Measurements from ENCODE around the gene ZNHIT2.

Gene ZNHIT2

GRCh38 chr11:65100674-65101350 is 16.7 kb downstream of the ZNHIT2 start:
- DNase-seq: no peak

- no peak for DNase-seq
These were observed 20.6 kb downstream of the ZNHIT2 start for GRCh38 chr11:65096926-65097325.

DNA sequence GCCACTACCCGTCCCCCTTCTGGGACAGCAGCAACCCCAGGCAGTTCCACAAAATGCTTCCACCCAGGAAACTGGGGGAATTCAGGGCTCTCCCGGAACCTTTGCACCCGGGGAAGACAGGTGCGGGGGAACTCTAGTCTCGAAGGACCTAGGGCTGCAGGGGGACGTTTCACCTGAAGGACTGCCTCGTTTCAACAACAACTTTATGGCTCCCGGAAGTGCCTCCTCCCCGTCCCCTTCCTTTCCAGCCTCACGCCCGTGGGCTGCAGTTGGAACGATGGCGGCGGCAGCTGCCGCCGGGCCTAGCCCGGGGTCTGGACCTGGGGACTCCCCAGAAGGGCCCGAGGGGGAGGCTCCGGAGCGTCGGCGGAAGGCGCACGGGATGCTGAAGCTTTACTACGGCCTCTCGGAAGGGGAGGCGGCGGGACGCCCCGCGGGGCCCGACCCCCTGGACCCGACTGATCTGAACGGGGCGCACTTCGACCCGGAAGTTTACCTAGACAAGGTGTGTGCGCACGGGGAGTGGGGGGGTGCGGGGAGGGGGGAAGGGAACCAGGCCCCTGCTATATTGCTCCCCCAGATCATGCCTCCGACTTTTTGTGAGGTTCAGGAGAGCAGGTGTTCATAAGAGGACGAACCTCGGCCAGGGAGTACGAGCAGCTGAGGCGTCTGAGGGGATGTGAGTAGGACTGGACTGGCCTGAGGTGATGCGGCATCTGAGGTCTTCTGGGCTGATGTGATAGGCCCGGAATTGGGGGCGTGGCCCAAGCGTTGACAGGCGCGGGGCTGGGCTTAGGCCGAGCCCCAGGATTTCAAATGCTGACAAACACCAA is 21.3 kb downstream of the ZNHIT2 start, which contains the start of gene VPS51:
Gene VPS51, plus strand, starts transcription at position 241 of the 833 bp plus-strand sequence. Its CDS starts 37 bp downstream, at position 278.
- peak; percentile 69 to 88 for DNase-seq

DNA sequence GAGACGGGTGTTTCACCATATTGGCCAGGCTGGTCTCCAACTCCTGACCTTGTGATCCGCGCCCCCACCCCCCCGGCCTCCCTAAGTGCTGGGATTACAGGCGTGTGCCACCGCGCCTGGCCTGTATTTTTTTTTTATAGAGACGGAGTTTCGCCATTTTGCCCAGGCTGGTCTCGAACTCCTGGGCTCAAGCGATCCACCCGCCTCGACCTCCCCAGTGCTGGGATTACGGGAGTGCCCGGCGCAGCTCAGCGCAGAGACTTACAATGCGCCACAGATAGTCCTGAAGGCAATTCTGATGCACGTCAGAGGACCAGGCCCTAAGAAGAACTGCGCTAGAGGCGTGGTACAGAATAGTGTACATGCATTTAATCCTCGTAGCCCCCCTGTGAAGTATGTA is 22.1 kb downstream of the ZNHIT2 start:
- DNase-seq: no peak

GRCh38 chr11:65090628-65091027 is 26.9 kb downstream of the ZNHIT2 start:
- no peak for DNase-seq

- DNase-seq: no peak
These were observed 27.9 kb downstream of the ZNHIT2 start for GRCh38 chr11:65089621-65090020.

- DNase-seq: no peak
These were observed 29.7 kb downstream of the ZNHIT2 start for GRCh38 chr11:65087827-65088226.

DNA sequence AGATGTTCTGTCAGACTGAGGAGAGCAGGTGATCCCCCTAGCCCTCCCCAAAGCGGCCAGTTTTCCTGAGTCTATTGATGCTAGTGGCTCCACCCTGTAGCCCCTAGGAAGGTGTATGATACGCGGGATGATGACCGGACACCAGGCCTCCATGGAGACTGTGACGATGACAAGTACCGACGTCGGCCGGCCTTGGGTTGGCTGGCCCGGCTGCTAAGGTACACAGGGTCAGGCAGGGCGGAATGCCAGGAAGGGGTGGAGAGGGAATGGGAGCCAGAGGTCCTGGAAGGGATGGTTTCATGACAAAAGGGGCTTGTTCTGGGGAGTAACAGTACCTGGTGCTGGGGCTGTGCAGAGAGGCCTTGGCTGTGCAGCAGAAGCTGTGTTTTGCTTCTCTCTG is 30.3 kb downstream of the ZNHIT2 start:
- DNase-seq: no peak

- DNase-seq: no peak
These were observed 30.7 kb downstream of the ZNHIT2 start for GRCh38 chr11:65086809-65087208.

DNA sequence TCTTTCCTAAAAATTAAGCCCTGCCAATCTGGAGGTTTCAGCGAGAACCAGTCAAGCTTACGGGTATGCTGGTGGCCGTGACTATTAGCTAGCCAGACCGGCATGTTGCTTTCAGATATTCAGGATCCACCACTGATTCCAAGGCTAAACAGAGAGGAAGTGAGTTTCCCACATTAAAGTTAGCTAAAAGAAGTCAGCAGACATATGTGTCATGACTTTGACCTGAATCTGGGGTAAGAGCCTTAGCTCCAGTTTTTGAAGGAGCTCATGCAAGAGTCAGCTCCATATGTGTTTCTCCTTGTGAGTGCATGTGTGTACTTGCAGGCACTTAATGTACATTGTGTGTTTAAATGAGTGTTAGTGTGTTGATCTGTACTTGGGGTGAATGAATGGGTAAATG is 32.1 kb downstream of the ZNHIT2 start:
- no peak for DNase-seq

DNA sequence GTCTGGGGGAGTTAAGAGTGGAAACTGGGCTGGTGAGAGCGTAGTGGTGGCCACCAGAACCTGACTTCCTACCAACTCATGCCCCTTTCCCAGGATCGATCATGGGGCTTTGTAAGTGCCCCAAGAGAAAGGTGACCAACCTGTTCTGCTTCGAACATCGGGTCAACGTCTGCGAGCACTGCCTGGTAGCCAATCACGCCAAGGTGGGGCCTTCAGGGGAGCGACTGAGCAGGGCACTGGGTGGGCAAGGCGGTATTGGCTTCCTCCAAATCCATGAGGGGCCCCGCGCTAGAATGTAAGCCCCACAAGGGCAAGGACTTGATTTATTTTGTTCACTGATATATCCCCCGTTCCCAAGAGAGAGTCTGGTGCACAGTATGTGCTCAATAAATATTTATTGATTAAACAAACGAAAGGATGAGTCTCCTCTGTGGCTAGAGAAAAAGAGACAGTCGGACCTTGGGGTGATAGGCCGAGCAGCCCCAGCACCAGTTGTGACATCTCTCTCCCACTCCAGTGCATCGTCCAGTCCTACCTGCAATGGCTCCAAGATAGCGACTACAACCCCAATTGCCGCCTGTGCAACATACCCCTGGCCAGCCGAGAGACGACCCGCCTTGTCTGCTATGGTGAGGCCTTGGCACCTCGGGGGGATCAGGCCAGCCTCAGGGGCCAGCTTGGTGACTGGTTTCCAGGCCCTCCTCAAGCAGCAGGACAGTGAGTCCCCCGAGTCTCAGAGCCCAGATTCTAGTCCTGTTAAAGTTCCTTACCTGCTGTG is 32.7 kb downstream of the ZNHIT2 start:
- no peak for DNase-seq

GRCh38 chr11:65083834-65084597 is 33.5 kb downstream of the ZNHIT2 start, which contains the start of the genes CDCA5 and ZFPL1:
Gene CDCA5, minus strand, starts transcription at chr11:65084040. Its CDS starts 62 bp downstream, at chr11:65083978.
Gene ZFPL1, plus strand, starts transcription at chr11:65084222. Its CDS starts 477 bp downstream, at chr11:65084699.
- peak; percentile 92 to 95 for DNase-seq

GRCh38 chr11:65083134-65083833 is 34.2 kb downstream of the ZNHIT2 start:
- DNase-seq: no peak

- DNase-seq: no peak
These were observed 38.6 kb downstream of the ZNHIT2 start for GRCh38 chr11:65078786-65079342.

DNA sequence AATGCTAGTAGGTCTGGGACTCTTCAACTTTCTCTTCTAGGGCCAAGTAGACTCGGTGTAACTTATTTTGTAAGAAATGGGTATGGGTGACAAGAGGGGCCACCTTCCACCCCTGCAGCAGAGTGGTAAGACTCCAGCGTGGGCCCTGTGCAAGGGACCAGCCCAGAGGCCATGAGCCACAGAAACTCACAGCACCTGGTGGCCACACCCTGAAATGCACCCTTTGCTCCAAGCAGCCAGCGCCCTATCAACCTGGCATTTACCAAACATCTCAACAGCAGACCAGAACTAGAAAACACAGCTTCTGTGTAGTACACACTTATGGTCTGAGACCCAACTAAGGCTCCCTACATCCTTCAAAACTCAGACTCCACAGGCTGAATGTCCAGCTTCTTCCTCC is 39.4 kb downstream of the ZNHIT2 start:
- DNase-seq: no peak

DNA sequence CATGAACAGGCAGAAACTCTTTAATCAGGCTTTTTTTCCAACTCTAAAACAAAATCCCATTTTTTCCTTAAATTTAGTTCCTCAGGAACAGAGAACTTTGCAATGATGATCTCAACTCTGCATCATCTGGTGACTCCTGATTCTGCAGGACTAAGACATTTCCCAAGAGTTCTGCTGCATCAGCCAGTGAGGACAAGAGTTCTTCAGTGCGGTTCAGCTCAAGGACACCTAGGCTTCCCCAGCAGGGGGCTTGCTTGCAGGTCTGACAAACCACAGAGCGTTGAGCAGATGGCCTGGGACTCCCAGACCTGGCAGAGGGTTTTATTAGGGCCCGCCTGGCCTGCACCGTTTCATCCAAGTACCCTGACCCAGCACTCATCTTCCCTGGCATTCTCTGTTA is 40.0 kb downstream of the ZNHIT2 start:
- DNase-seq: peak in 1 of 2 experiments; percentile 29

- DNase-seq: no peak
These were observed 44.9 kb downstream of the ZNHIT2 start for GRCh38 chr11:65072631-65072966.

DNA sequence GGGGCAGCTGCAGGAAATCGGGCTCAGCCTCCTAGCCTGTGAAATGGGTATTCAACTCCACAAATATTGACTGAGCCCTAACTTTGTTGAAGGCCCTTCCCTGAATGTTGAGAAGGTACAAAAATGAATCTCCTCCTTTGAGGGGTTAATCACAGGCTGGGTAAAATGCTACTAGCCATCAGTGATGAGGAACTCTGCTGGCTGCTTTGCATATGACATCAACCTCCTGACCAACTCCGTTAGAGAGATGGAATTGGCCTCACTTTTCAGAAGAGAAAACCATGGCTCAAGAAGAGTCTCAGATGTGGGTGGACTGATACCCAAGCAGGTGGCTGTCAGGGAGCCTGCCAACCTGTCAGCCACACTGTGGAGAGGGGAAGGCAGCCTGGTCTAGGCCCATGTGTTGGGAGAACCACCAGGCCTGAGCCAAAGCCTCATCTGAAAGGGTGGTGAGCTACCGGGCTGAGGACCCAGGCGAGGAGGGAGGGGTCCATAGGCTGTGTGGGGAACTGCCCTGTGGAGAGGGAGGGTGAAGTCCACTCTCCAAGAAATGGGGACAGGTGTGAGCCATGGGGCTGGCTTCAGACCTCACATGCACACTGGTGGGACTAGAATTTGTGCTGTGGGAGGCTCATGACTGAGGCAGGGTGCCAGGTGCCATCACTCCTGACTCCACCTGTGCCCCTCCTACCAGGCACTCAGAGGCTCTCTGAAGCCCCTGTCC is 45.4 kb downstream of the ZNHIT2 start:
- DNase-seq: no peak

GRCh38 chr11:65069217-65069616 is 48.3 kb downstream of the ZNHIT2 start:
- DNase-seq: no peak

- no peak for DNase-seq
These were observed 50.1 kb downstream of the ZNHIT2 start for GRCh38 chr11:65067446-65067845.

- DNase-seq: no peak
These were observed 50.7 kb downstream of the ZNHIT2 start for GRCh38 chr11:65066805-65067291.
